ENCODE results near the gene SNORC.

The SNORC gene

GRCh38 chr2:232882505-232883115 lies 12.5 kb downstream of the SNORC start:
- DNase-seq (ENCODE audit: low read depth in 2 of 2) = no peak

DNA sequence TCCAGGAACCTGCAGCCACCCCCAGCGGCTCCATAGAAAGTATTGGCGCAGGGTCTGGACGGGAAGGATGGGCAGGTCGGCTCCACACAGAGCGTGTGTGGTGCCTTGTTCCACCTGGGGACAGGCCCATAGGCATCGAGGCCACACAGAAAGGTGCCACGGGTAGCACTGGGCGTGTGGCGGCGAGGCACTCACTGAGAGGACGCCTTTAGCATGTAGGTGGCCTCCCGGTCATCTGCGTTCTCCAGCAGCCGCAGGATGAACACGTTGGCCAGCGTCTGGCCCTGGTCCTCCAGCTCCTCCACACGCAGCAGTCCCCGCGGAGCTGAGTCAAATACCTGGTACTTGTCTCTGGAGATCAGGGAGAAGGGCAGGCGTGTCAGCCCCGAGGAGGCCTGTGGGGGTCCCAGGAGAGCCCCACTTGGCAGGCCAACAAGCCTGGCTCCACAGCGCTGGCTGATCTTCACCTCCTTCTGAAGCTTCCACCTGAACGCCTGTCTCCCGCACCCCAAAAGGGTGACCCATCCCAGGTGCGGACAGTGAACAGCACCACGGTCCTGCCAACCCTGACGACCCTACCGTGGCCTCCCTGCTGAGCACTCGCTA lies 13.2 kb downstream of the SNORC start:
- no peak for DNase-seq (ENCODE audit: low read depth in 2 of 2)

GRCh38 chr2:232884001-232884421 lies 13.9 kb downstream of the SNORC start:
- no peak for DNase-seq (ENCODE audit: low read depth in 2 of 2)

DNA sequence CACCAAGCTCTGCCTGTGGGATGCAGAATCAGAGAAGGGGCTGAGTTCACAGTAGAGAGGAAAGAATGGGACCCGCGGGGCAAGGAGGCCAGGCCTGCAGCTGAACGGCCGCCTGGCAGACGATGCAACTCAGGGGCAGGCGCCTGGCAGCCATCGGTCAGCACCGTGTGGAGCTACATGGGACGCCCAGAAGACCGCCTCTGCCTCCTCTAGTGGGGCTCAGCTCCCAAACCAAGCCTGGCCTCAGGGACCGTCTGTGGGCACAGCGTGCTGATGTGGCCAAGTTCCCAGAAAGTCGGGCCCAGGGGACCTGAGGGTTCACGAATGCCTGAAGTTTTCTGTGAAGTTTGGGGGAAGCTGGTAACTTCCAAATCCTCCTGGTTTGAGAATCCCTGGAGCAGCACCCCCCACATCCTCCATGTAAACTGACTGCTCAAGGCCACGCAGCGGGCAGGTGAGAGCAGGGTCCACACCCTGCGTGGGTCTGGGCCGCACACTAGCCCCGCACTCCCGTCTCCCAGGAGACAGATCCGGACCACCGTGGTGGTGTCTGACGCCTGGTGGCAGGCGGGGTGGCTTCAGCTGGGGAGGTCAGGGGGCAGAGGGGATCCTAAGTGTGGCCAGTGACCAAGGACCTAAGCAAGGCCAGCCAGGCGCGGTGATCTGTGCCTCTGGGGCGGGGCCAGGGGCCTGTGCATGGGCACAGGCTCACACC lies 14.6 kb downstream of the SNORC start:
- DNase-seq (ENCODE audit: low read depth in 2 of 2) = no peak

DNA sequence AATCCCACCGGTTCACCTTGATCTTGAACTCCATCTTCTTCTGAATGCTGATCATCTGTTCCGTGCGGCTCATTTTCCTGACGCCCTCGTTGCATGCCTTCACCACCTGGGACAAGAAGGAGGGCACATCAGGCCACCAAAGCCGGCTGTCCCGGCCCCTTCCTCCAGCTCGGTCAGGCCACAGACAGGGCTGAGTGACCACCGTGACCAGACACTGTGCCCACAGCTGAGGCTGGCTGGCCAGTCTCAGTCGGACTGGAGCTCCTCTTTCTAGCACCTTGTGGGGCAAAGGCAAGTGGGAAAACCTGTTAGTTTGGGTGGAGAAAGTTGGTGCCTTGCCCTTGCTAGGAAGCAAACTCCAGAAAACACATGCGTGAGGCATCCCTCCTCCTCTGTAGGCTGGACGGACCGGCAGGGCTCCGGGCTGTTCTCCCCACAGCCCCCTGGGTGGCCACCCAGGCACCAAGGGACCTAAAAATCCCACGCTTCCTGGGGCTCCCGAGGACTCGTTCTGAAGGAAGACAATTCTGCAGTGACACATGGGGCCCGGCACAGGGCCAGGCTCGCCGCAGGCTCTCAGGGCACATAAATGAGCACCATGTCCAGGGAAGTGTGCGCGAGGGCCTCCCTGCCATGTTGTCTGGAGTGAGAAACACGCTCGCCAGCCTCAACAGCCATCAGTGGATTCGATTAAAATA lies 15.3 kb downstream of the SNORC start:
- no peak for DNase-seq (ENCODE audit: low read depth in 2 of 2)

GRCh38 chr2:232886176-232886575 lies 16.1 kb downstream of the SNORC start:
- DNase-seq (ENCODE audit: low read depth in 2 of 2) = no peak

DNA sequence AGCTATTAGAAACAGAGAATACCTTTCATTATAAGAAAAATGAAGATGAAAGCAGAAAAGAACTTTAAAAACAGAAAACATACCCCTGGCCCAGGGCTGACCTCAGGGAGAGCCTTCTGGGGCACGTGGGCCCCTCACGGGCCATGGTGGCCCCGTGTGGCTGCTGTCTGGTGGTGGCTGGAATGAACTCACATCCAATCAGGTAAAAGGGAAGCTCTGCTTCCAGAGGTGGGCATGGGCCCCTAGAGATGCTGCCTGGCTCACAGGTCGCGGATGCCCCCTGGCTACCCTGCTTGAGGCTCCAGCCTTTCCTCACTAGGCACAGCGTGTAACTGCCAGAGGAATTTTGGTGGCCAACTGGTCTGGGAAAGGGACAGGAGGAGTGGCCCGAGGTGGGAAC lies 16.6 kb downstream of the SNORC start:
- DNase-seq (ENCODE audit: low read depth in 2 of 2) = no peak

- no peak for DNase-seq (ENCODE audit: low read depth in 2 of 2)
Measured at GRCh38 chr2:232887171-232887850, 17.2 kb downstream of the SNORC start.

- DNase-seq (ENCODE audit: low read depth in 2 of 2) = no peak
Measured at GRCh38 chr2:232888099-232888836, 18.2 kb downstream of the SNORC start.

DNA sequence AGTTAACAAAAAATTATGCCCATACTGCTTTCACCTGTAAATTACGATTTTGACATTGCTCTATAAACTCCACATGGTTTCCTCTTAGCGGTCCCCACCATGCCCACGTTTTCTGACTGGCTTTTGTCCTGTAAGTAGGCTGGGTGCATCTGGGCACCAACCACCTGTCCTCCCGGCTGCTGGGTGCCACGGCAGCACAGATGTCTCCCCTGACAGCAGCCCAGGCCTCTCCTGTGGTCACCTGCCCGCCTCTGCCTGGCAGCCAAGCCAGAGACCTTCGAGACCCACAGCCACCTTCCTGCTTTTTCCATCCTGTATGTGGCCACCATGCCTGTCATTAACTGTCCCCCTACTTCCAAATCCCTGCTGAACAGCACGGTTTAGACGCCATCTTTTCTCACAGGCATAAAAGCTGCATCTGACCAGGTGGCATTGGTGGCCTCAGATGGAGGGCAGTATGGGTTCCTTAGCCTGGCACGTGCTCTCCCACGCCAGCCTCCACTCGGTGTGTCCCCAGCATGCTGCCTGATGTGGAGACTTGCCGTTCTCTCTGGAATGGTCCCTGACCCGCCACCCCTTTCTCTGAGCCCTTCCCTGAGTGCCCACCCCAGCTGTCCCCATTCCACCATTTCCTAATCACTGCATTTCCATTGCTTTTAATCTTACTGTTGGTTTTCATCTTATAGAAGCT lies 18.9 kb downstream of the SNORC start:
- DNase-seq (ENCODE audit: low read depth in 2 of 2) = no peak

GRCh38 chr2:232889876-232890401 lies 19.9 kb downstream of the SNORC start:
- no peak for DNase-seq (ENCODE audit: low read depth in 2 of 2)

GRCh38 chr2:232890536-232890895 lies 20.5 kb downstream of the SNORC start:
- DNase-seq (ENCODE audit: low read depth in 2 of 2) = no peak

GRCh38 chr2:232890896-232891601 lies 21.0 kb downstream of the SNORC start:
- DNase-seq (ENCODE audit: low read depth in 2 of 2) = no peak

GRCh38 chr2:232891621-232892071 lies 21.6 kb downstream of the SNORC start:
- DNase-seq (ENCODE audit: low read depth in 2 of 2) = no peak

GRCh38 chr2:232892221-232892620 lies 22.2 kb downstream of the SNORC start:
- DNase-seq (ENCODE audit: low read depth in 2 of 2) = no peak

DNA sequence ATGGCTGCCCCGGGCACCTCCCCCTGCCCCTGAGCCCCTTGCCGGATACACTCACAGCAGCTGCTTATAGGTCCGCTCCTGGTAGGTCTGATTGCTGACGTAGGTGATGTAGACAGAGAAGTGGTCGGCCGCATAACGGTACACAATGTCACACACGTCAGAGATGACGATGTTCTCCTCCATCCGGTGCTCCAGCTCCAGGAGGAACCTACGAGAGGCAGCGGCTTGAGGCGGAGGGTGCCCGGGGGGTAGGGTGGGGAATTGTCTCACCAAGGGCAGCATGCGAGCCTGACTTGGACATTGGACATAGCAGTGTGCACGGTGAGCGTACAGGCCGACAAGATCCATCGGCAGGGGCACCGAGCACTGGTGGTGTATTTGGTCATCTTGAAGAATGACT lies 22.8 kb downstream of the SNORC start:
- DNase-seq (ENCODE audit: low read depth in 2 of 2) = no peak

- no peak for DNase-seq (ENCODE audit: low read depth in 2 of 2)
Measured at GRCh38 chr2:232893834-232894233, 23.8 kb downstream of the SNORC start.

DNA sequence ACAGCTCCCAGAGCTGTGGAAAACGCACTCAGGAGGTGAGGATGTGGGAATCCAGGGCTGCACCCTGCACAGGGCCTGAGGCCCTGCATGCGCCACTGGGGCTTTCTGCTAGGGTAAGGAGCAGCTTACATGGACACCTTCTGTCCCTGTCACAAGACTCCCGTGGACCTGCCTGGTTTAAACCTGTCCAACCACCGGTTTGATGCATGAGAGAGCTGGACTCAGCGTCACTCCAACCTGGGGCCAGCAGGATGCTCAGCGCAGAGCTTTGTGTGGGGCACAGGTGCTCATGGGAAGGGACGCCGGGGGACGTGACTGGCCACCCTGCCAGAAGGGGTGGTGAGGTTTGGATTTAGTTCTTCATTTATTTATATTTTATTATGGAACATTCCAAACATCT lies 24.2 kb downstream of the SNORC start:
- no peak for DNase-seq (ENCODE audit: low read depth in 2 of 2)

GRCh38 chr2:232894746-232895145 lies 24.7 kb downstream of the SNORC start:
- no peak for DNase-seq (ENCODE audit: low read depth in 2 of 2)

GRCh38 chr2:232896111-232896510 lies 26.0 kb downstream of the SNORC start:
- no peak for DNase-seq (ENCODE audit: low read depth in 2 of 2)
